Measurements from ENCODE around the gene DLX1.

DNA sequence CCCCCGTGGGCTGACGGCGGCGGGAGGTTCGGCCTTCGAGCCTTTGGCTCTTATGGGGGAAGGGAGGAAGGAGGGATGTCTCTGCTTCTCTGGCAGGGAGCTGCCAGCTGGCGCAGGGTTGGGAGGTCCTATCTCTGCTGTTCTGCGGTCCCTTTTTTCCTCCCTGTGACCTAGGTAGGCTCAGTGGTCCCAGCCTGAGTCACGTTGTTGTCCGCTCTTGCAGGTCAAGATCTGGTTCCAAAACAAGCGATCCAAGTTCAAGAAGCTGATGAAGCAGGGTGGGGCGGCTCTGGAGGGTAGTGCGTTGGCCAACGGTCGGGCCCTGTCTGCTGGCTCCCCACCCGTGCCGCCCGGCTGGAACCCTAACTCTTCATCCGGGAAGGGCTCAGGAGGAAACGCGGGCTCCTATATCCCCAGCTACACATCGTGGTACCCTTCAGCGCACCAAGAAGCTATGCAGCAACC lies 2.5 kb downstream of the DLX1 start:
- TF ChIP-seq, protein P1, sequence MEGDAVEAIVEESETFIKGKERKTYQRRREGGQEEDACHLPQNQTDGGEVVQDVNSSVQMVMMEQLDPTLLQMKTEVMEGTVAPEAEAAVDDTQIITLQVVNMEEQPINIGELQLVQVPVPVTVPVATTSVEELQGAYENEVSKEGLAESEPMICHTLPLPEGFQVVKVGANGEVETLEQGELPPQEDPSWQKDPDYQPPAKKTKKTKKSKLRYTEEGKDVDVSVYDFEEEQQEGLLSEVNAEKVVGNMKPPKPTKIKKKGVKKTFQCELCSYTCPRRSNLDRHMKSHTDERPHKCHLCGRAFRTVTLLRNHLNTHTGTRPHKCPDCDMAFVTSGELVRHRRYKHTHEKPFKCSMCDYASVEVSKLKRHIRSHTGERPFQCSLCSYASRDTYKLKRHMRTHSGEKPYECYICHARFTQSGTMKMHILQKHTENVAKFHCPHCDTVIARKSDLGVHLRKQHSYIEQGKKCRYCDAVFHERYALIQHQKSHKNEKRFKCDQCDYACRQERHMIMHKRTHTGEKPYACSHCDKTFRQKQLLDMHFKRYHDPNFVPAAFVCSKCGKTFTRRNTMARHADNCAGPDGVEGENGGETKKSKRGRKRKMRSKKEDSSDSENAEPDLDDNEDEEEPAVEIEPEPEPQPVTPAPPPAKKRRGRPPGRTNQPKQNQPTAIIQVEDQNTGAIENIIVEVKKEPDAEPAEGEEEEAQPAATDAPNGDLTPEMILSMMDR (IDR thresholded peaks at IDR 0.05 in 2 of 3, conservative IDR thresholded peaks at IDR 0.05 in 1 of 3; ENCODE audit: borderline replicate concordance in 1 of 3, insufficient read depth in 1 of 3, low read depth in 2 of 3, low read length in 2 of 3) = no peak
- TF ChIP-seq EZH2 (IDR thresholded peaks at IDR 0.05) = no peak
- TF ChIP-seq POLR2A (IDR thresholded peaks at IDR 0.05; ENCODE audit: borderline replicate concordance, extremely low read depth, insufficient read depth, insufficient read length) = no peak
- no peak for TF ChIP-seq EZH2phosphoT487 (IDR thresholded peaks at IDR 0.05; ENCODE audit: borderline replicate concordance)
- TF ChIP-seq, protein P2, sequence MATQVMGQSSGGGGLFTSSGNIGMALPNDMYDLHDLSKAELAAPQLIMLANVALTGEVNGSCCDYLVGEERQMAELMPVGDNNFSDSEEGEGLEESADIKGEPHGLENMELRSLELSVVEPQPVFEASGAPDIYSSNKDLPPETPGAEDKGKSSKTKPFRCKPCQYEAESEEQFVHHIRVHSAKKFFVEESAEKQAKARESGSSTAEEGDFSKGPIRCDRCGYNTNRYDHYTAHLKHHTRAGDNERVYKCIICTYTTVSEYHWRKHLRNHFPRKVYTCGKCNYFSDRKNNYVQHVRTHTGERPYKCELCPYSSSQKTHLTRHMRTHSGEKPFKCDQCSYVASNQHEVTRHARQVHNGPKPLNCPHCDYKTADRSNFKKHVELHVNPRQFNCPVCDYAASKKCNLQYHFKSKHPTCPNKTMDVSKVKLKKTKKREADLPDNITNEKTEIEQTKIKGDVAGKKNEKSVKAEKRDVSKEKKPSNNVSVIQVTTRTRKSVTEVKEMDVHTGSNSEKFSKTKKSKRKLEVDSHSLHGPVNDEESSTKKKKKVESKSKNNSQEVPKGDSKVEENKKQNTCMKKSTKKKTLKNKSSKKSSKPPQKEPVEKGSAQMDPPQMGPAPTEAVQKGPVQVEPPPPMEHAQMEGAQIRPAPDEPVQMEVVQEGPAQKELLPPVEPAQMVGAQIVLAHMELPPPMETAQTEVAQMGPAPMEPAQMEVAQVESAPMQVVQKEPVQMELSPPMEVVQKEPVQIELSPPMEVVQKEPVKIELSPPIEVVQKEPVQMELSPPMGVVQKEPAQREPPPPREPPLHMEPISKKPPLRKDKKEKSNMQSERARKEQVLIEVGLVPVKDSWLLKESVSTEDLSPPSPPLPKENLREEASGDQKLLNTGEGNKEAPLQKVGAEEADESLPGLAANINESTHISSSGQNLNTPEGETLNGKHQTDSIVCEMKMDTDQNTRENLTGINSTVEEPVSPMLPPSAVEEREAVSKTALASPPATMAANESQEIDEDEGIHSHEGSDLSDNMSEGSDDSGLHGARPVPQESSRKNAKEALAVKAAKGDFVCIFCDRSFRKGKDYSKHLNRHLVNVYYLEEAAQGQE (IDR thresholded peaks at IDR 0.05; ENCODE audit: low read depth) = no peak
- TF ChIP-seq SIN3A (IDR thresholded peaks at IDR 0.05; ENCODE audit: low read depth) = no peak
- no peak for TF ChIP-seq EGR1 (IDR thresholded peaks at IDR 0.05; ENCODE audit: low read depth)
- no peak for TF ChIP-seq SP1 (IDR thresholded peaks at IDR 0.05; ENCODE audit: low read depth)
- TF ChIP-seq POLR2AphosphoS5 (IDR thresholded peaks at IDR 0.05; ENCODE audit: low read depth, low read length) = no peak
- no peak for TF ChIP-seq RAD21 (IDR thresholded peaks at IDR 0.05; ENCODE audit: low read depth)
